Loucy (cell line): ENCODE measurements around the gene FBN1.

ENCODE experiments used
- H2AFZ ChIP-seq: fragments of 200-600 bp; sonication (generic); 2 replicates; pipeline ENCODE4 v1.6.0; 2016; ENCODE audit warnings: antibody characterized with exemption, mild to moderate bottlenecking, low read length, moderate library complexity
- H3F3A ChIP-seq: fragments of 200-600 bp; 2 replicates; pipeline ENCODE4 v1.6.0; 2016; ENCODE audit warnings: antibody characterized with exemption, low read depth, mild to moderate bottlenecking
- H3K27me3 ChIP-seq: fragments of 200-600 bp; sonication (generic); 2 replicates; pipeline ENCODE4 v1.6.1; 2014; ENCODE audit warnings: low read length, mild to moderate bottlenecking; ENCODE audit not compliant: insufficient read depth, poor library complexity, severe bottlenecking
- H3K36me3 ChIP-seq: fragments of 200-600 bp; sonication (generic); 2 replicates; pipeline ENCODE4 v1.6.1; 2016; ENCODE audit warnings: low read length; ENCODE audit not compliant: insufficient read depth
- H3K4me1 ChIP-seq: fragments of 200-600 bp; sonication (generic); 2 replicates; pipeline ENCODE4 v1.5.1; 2014; ENCODE audit warnings: low read length, mild to moderate bottlenecking; ENCODE audit not compliant: insufficient read depth, poor library complexity, severe bottlenecking
- H3K4me2 ChIP-seq: fragments of 200-600 bp; sonication (generic); 2 replicates; pipeline ENCODE4 v1.6.0; 2014; ENCODE audit warnings: antibody characterized with exemption, low read length, low read depth, mild to moderate bottlenecking; ENCODE audit not compliant: poor library complexity, severe bottlenecking
- H3K4me3 ChIP-seq: fragments of 200-600 bp; sonication (generic); 2 replicates; pipeline ENCODE4 v1.5.1; 2014; ENCODE audit warnings: low read length, mild to moderate bottlenecking, mixed read lengths; ENCODE audit not compliant: poor library complexity, severe bottlenecking
- H3K79me2 ChIP-seq: fragments of 200-600 bp; sonication (generic); 2 replicates; pipeline ENCODE4 v1.6.1; 2014; ENCODE audit warnings: low read length; ENCODE audit not compliant: insufficient read depth
- H3K9ac ChIP-seq: fragments of 200-600 bp; sonication (generic); 2 replicates; pipeline ENCODE4 v1.6.0; 2014; ENCODE audit warnings: mild to moderate bottlenecking, low read depth, low read length, moderate library complexity; ENCODE audit not compliant: poor library complexity, severe bottlenecking
- H3K9me2 ChIP-seq: fragments of 200-600 bp; sonication (generic); replicated peaks from 2 replicates; pipeline ENCODE4 v1.6.1; 2016; ENCODE audit warnings: low read depth, low read length, mixed read lengths
- H3K9me3 ChIP-seq: fragments of 200-600 bp; sonication (generic); 2 replicates; pipeline ENCODE4 v1.6.1; 2014; ENCODE audit warnings: mild to moderate bottlenecking, antibody characterized with exemption, low read length, low read depth; ENCODE audit not compliant: insufficient read depth
- H4K20me1 ChIP-seq: fragments of 200-600 bp; sonication (generic); 2 replicates; pipeline ENCODE4 v1.6.0; 2014; ENCODE audit warnings: antibody characterized with exemption, low read length, mild to moderate bottlenecking; ENCODE audit not compliant: insufficient read depth, poor library complexity, severe bottlenecking
- CTCF ChIP-seq: fragments of 200-600 bp; sonication (generic); conservative IDR thresholded peaks from 2 replicates; pipeline ENCODE4 v1.5.1; 2014; ENCODE audit warnings: mild to moderate bottlenecking, antibody characterized with exemption, low read length
- EZH2phosphoT487 ChIP-seq: fragments of 200-600 bp; IDR thresholded peaks from 2 replicates; pipeline ENCODE4 v1.6.1; 2018; ENCODE audit warnings: antibody characterized with exemption, mild to moderate bottlenecking, moderate library complexity, borderline replicate concordance

FBN1 gene

DNA sequence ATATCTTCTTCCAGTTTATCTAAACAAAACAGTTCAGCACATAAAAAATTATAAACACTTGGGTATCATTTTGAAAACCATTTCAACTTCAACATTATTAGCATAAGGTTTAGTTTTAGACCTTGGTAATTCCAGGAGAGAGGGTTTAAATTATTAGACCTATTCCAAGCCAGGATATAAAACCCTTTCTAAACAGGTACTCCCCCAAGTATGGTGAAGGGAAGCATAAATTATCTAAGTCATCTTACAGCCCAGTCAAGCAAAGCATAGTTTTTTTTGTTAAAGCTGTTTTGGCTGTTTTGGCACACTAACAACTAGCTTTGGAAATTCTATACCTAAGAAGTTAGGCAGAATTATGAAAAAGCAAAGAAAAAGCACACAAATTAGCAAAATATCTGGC, 87.3 kb downstream of the FBN1 start:
- Histone ChIP-seq H3K27me3 (peaks cover 16% of the 10 kb centered on the region), H3K9me3 (no peaks in the 10 kb centered on the region), H3K9me2 (no peaks in the 10 kb centered on the region), H3K4me2 (no peak overlapping the region), H3K9ac (no peak overlapping the region), H3F3A (no peaks in the 10 kb centered on the region), H3K4me1 (no peaks in the 10 kb centered on the region), H3K4me3 (no peak overlapping the region), H2AFZ (no peak overlapping the region), H3K79me2 (no peaks in the 10 kb centered on the region), H4K20me1 (no peaks in the 10 kb centered on the region), H3K36me3 (no peaks in the 10 kb centered on the region)
- no peak for TF ChIP-seq CTCF
- TF ChIP-seq EZH2phosphoT487, result no peak

DNA sequence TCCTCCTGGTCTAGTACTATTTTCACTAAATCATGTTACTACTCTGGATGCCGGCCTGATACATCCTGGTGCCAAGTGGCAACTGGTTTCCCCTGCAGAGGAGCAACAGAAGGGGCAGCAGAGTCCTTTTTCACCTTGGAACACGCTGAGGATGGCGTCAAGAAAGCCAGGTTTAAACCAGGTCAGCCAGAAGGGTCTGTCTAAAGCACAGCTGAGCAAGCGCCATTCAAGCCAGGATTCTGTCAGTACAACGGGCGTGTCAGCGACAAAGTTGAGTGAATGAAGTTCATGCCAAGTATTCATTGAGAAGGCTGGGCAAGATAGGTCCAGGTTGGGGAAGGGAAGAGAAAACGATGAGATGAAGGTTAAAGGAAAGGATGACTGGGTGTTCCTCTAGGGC, 88.2 kb downstream of the FBN1 start:
- H3K79me2 ChIP-seq, result no peaks in the 10 kb centered on the region
- H4K20me1 ChIP-seq, result no peaks in the 10 kb centered on the region
- H2AFZ ChIP-seq, result no peak overlapping the region
- H3K4me3 ChIP-seq, result no peak overlapping the region
- H3K9me2 ChIP-seq, result no peaks in the 10 kb centered on the region
- no peaks in the 10 kb centered on the region for H3K36me3 ChIP-seq
- peaks cover 8% of the 10 kb centered on the region for H3K27me3 ChIP-seq
- no peak overlapping the region for H3K4me2 ChIP-seq
- H3F3A ChIP-seq, result no peaks in the 10 kb centered on the region
- no peaks in the 10 kb centered on the region for H3K9me3 ChIP-seq
- no peak overlapping the region for H3K9ac ChIP-seq
- no peak for TF ChIP-seq CTCF
- TF ChIP-seq EZH2phosphoT487, result no peak
- H3K4me1 ChIP-seq, result no peaks in the 10 kb centered on the region

GRCh38 chr15:48556159-48556897, 89.2 kb downstream of the FBN1 start:
- no peak overlapping the region for H2AFZ ChIP-seq
- TF ChIP-seq EZH2phosphoT487, result no peak
- no peak for TF ChIP-seq CTCF
- H3K9me2 ChIP-seq, result no peaks in the 10 kb centered on the region
- no peaks in the 10 kb centered on the region for H3K79me2 ChIP-seq
- H3K27me3 ChIP-seq, result no peaks in the 10 kb centered on the region
- H4K20me1 ChIP-seq, result no peaks in the 10 kb centered on the region
- H3K9me3 ChIP-seq, result no peaks in the 10 kb centered on the region
- H3K4me3 ChIP-seq, result no peak overlapping the region
- H3F3A ChIP-seq, result no peaks in the 10 kb centered on the region
- H3K36me3 ChIP-seq, result no peaks in the 10 kb centered on the region
- no peaks in the 10 kb centered on the region for H3K4me1 ChIP-seq
- no peak overlapping the region for H3K9ac ChIP-seq
- no peak overlapping the region for H3K4me2 ChIP-seq
